Measurements from ENCODE around the gene SOX4.

DNA sequence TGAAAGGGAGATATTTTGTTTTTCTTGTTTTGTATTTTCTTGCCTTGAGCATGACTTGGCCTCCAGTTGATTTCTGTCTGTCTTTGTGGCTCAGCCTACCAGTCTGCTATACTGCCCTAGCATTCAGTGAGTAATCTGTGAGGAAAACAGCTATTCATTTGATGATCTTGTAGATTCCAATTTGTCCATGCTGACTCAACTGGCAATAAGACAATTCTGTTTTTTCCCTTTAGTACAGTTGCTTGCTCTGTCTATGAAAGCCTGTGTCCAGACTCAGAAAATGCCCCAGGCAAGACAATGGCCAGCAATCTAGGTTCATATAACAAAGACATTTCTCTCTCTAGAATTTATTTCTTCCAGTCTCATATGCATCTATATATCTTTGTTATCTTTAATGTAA is 10.9 kb upstream of the SOX4 start:
- TF ChIP-seq RAD21 (IDR thresholded peaks at IDR 0.05; ENCODE audit: low read depth) (no peak), EZH2 (IDR thresholded peaks at IDR 0.05) (no peak), POLR2A (IDR thresholded peaks at IDR 0.05; ENCODE audit: borderline replicate concordance, extremely low read depth, insufficient read depth, insufficient read length) (no peak), YY1 (IDR thresholded peaks at IDR 0.05; ENCODE audit: extremely low read depth, insufficient replicate concordance, low read depth, low read length) (no peak), SRF (IDR thresholded peaks at IDR 0.05; ENCODE audit: low read depth) (no peak), ZFX (IDR thresholded peaks at IDR 0.05) (no peak), CEBPB (IDR thresholded peaks at IDR 0.05; ENCODE audit: low read depth) (no peak), ELF1 (IDR thresholded peaks at IDR 0.05; ENCODE audit: borderline replicate concordance, low read depth) (no peak), POLR2AphosphoS5 (IDR thresholded peaks at IDR 0.05; ENCODE audit: low read depth, low read length) (no peak)
- TF ChIP-seq, protein P1, sequence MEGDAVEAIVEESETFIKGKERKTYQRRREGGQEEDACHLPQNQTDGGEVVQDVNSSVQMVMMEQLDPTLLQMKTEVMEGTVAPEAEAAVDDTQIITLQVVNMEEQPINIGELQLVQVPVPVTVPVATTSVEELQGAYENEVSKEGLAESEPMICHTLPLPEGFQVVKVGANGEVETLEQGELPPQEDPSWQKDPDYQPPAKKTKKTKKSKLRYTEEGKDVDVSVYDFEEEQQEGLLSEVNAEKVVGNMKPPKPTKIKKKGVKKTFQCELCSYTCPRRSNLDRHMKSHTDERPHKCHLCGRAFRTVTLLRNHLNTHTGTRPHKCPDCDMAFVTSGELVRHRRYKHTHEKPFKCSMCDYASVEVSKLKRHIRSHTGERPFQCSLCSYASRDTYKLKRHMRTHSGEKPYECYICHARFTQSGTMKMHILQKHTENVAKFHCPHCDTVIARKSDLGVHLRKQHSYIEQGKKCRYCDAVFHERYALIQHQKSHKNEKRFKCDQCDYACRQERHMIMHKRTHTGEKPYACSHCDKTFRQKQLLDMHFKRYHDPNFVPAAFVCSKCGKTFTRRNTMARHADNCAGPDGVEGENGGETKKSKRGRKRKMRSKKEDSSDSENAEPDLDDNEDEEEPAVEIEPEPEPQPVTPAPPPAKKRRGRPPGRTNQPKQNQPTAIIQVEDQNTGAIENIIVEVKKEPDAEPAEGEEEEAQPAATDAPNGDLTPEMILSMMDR (IDR thresholded peaks at IDR 0.05 in 2 of 3, conservative IDR thresholded peaks at IDR 0.05 in 1 of 3; ENCODE audit: borderline replicate concordance in 1 of 3, insufficient read depth in 1 of 3, low read depth in 2 of 3, low read length in 2 of 3) = no peak
- TF ChIP-seq, protein P2, sequence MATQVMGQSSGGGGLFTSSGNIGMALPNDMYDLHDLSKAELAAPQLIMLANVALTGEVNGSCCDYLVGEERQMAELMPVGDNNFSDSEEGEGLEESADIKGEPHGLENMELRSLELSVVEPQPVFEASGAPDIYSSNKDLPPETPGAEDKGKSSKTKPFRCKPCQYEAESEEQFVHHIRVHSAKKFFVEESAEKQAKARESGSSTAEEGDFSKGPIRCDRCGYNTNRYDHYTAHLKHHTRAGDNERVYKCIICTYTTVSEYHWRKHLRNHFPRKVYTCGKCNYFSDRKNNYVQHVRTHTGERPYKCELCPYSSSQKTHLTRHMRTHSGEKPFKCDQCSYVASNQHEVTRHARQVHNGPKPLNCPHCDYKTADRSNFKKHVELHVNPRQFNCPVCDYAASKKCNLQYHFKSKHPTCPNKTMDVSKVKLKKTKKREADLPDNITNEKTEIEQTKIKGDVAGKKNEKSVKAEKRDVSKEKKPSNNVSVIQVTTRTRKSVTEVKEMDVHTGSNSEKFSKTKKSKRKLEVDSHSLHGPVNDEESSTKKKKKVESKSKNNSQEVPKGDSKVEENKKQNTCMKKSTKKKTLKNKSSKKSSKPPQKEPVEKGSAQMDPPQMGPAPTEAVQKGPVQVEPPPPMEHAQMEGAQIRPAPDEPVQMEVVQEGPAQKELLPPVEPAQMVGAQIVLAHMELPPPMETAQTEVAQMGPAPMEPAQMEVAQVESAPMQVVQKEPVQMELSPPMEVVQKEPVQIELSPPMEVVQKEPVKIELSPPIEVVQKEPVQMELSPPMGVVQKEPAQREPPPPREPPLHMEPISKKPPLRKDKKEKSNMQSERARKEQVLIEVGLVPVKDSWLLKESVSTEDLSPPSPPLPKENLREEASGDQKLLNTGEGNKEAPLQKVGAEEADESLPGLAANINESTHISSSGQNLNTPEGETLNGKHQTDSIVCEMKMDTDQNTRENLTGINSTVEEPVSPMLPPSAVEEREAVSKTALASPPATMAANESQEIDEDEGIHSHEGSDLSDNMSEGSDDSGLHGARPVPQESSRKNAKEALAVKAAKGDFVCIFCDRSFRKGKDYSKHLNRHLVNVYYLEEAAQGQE (IDR thresholded peaks at IDR 0.05; ENCODE audit: low read depth) = no peak
